SK-N-SH (cell line): ENCODE data around the gene ZNF700. TPM values are rescaled to one million over a fixed set of nuclear protein-coding genes. Genes with fewer than 3 reads are reported as not detected.
"Not testable (repeated sequence)": the region's sequence is repeated elsewhere in the genome, so short reads cannot be mapped to it uniquely, and the experiment has no call there.

Experiments
- CTCF ChIA-PET: fragments of 300-600, 350-600 bp; formaldehyde crosslinking; extraction: SDS; loops from one replicate; lab custom pipeline; 2021; lab: Yijun Ruan, JAX
- POLR2A ChIA-PET: fragments of 350-600 bp; sonication (Branson Sonifier 250); formaldehyde crosslinking; extraction: SDS; loops from one replicate; lab custom pipeline; 2020; ENCODE audit warnings: antibody characterized with exemption, inconsistent platforms; lab: Yijun Ruan, JAX
- DNase-seq: peaks from one replicate; pipeline ENCODE4 v3.0.0; 2012
- H2AFZ ChIP-seq: fragments of 200-600 bp; sonication (generic); 2 replicates; pipeline ENCODE4 v1.8.1; 2016; ENCODE audit warnings: antibody characterized with exemption, mild to moderate bottlenecking, low read depth
- H3F3A ChIP-seq: fragments of 200-600 bp; sonication (generic); replicated peaks from 2 replicates; pipeline ENCODE3; 2016; ENCODE audit warnings: antibody characterized with exemption, mild to moderate bottlenecking; ENCODE audit not compliant: insufficient read depth
- H3K27ac ChIP-seq, 2 experiments: fragments of 200-500 bp in 1 of 2; fragments of 200-600 bp in 1 of 2; sonication (Bioruptor generic) in 1 of 2; sonication (generic), shearing (Covaris generic) in 1 of 2; 2 replicates each; pipeline versions ENCODE4 v1.5.1 to v1.6.1; 2014 to 2016; ENCODE audit warnings: low read depth in 2 of 2, inconsistent platforms in 1 of 2, low read length in 1 of 2, mild to moderate bottlenecking in 1 of 2, mixed read lengths in 1 of 2
- H3K27me3 ChIP-seq: fragments of 200-600 bp; sonication (generic), shearing (Covaris generic); 2 replicates; pipeline ENCODE4 v1.6.1; 2016; ENCODE audit warnings: mixed run types; ENCODE audit not compliant: insufficient read depth
- H3K36me3 ChIP-seq, 2 experiments: fragments of 200-500 bp in 1 of 2; fragments of 200-600 bp in 1 of 2; sonication (Bioruptor generic) in 1 of 2; sonication (generic) in 1 of 2; replicated peaks in 1 of 2; 2 replicates each; pipeline versions ENCODE3 to v1.5.1; 2014 to 2016; ENCODE audit warnings: low read length in 1 of 2, mild to moderate bottlenecking in 1 of 2; ENCODE audit not compliant: insufficient read depth in 2 of 2, control insufficient read depth in 1 of 2
- H3K4me1 ChIP-seq, 2 experiments: fragments of 200-500 bp in 1 of 2; fragments of 200-600 bp in 1 of 2; sonication (Bioruptor generic) in 1 of 2; sonication (generic), shearing (Covaris generic) in 1 of 2; 2 replicates each; pipeline versions ENCODE4 v1.5.1 to v1.6.1; 2014 to 2016; ENCODE audit warnings: low read depth in 1 of 2, low read length in 1 of 2, mixed run types in 1 of 2; ENCODE audit not compliant: insufficient read depth in 2 of 2, control insufficient read depth in 1 of 2
- H3K4me2 ChIP-seq: fragments of 200-600 bp; sonication (generic), shearing (Covaris generic); 2 replicates; pipeline ENCODE4 v1.6.1; 2017; ENCODE audit warnings: mixed run types
- H3K4me3 ChIP-seq, 2 experiments: fragments of 200-500 bp in 1 of 2; fragments of 200-600 bp in 1 of 2; sonication (Bioruptor generic) in 1 of 2; sonication (generic), shearing (Covaris generic) in 1 of 2; 2 replicates each; pipeline versions ENCODE4 v1.5.1 to v1.8.1; 2014 to 2016; ENCODE audit warnings: low read depth in 2 of 2, inconsistent platforms in 1 of 2, low read length in 1 of 2, mild to moderate bottlenecking in 1 of 2, mixed read lengths in 1 of 2, moderate library complexity in 1 of 2
- H3K79me2 ChIP-seq: fragments of 200-600 bp; sonication (generic); 2 replicates; pipeline ENCODE4 v1.8.1; 2017; ENCODE audit warnings: mild to moderate bottlenecking; ENCODE audit not compliant: insufficient read depth
- H3K9ac ChIP-seq: fragments of 200-600 bp; sonication (generic); 2 replicates; pipeline ENCODE4 v1.6.1; 2017; ENCODE audit warnings: mixed run types
- H3K9me2 ChIP-seq: fragments of 200-600 bp; sonication (generic); 2 replicates; pipeline ENCODE4 v1.6.1; 2017; ENCODE audit warnings: mixed run types
- H3K9me3 ChIP-seq: fragments of 200-600 bp; sonication (generic); 2 replicates; pipeline ENCODE4 v1.6.1; 2017; ENCODE audit warnings: mixed run types, mild to moderate bottlenecking, moderate library complexity
- H4K20me1 ChIP-seq: fragments of 200-600 bp; sonication (generic); 2 replicates; pipeline ENCODE4 v1.6.1; 2017; ENCODE audit warnings: mild to moderate bottlenecking, mixed run types; ENCODE audit not compliant: insufficient read depth
- CHD2 ChIP-seq: fragments of 150-350 bp; IDR thresholded peaks from 2 replicates; pipeline ENCODE4 v1.6.1; 2018; ENCODE audit warnings: low read length; ENCODE audit not compliant: partially characterized antibody
- ELF1 ChIP-seq: IDR thresholded peaks from 2 replicates; pipeline ENCODE4 v1.4.0; 2012
- EZH2phosphoT487 ChIP-seq: fragments of 200-600 bp; sonication (generic); IDR thresholded peaks from 2 replicates; pipeline ENCODE4 v1.6.1; 2017; ENCODE audit warnings: low read depth, mixed run types, mild to moderate bottlenecking, antibody characterized with exemption, moderate library complexity, borderline replicate concordance
- FOXJ3 ChIP-seq: sonication (generic); formaldehyde crosslinking; IDR thresholded peaks from 2 replicates; pipeline ENCODE4 v1.5.1; 2020; ENCODE audit warnings: mild to moderate bottlenecking, missing genetic modification reagents
- FOXM1 ChIP-seq: IDR thresholded peaks from 2 replicates; pipeline ENCODE4 v1.4.0; 2012; ENCODE audit warnings: low read depth, mild to moderate bottlenecking
- GABPA ChIP-seq: IDR thresholded peaks from 2 replicates; pipeline ENCODE4 v1.4.0; 2012; ENCODE audit warnings: low read depth, mild to moderate bottlenecking
- MAX ChIP-seq: IDR thresholded peaks from 2 replicates; pipeline ENCODE4 v1.4.0; 2012; ENCODE audit warnings: low read depth
- MEF2A ChIP-seq: IDR thresholded peaks from 2 replicates; pipeline ENCODE4 v1.4.0; 2012; ENCODE audit warnings: low read depth, borderline replicate concordance
- MXI1 ChIP-seq: IDR thresholded peaks from 2 replicates; pipeline ENCODE4 v1.6.1; 2012; ENCODE audit warnings: mild to moderate bottlenecking, low read depth, low read length, improper control_type of control experiment
- NRF1 ChIP-seq: IDR thresholded peaks from 2 replicates; pipeline ENCODE4 v1.6.1; 2012; ENCODE audit warnings: low read depth, mild to moderate bottlenecking, low read length
- REST ChIP-seq: IDR thresholded peaks from 2 replicates; pipeline ENCODE4 v1.6.1; 2012; ENCODE audit warnings: mild to moderate bottlenecking, low read depth, low read length, moderate library complexity
- SMC3 ChIP-seq: IDR thresholded peaks from 2 replicates; pipeline ENCODE4 v1.6.1; 2012; ENCODE audit warnings: low read depth, low read length, improper control_type of control experiment
- TAF1 ChIP-seq: IDR thresholded peaks from 2 replicates; pipeline ENCODE4 v1.6.1; 2012; ENCODE audit warnings: low read depth, mild to moderate bottlenecking, low read length, moderate library complexity, borderline replicate concordance
- TCF12 ChIP-seq: IDR thresholded peaks from 2 replicates; pipeline ENCODE4 v1.4.0; 2012
- TEAD4 ChIP-seq: IDR thresholded peaks from 2 replicates; pipeline ENCODE4 v1.4.0; 2012; ENCODE audit warnings: mild to moderate bottlenecking, borderline replicate concordance; ENCODE audit not compliant: insufficient read depth
- WGBS: methylation state at CpG from one replicate; pipeline ENCODE4 v1.1.6; 2017; ENCODE audit warnings: low lambda C conversion rate; 5-methylcytosine and 5-hydroxymethylcytosine counted together
- polyA plus RNA-seq, 3 experiments: library from polyadenylated mRNA; depleted of rRNA; stranded (reverse); fragments of >200 nt; gene quantifications; 2 replicates each; pipeline ENCODE4 v1.2.3, GENCODE V29; 2012

Gene ZNF700
- polyA plus RNA-seq, 1 of the 3 experiments (the other 2 are of a cell fraction), result 3.5 TPM

- Histone ChIP-seq H3K27me3 (no peaks in the 10 kb centered on the region), H3K36me3 (peaks cover 5 to 7% of the 10 kb centered on the region in 2 experiments), H3K9ac (no peak overlapping the region), H3K27ac (no peak overlapping the region), H3K4me3 (peak overlapping the region; percentile 88 to 93; a peak in 3 of 4 replicates), H3F3A (peaks cover 8% of the 10 kb centered on the region), H3K9me2 (no peaks in the 10 kb centered on the region), H3K79me2 (peaks cover 42% of the 10 kb centered on the region; the same call in 1 of the 2 replicates), H3K4me1 (no peaks in the 10 kb centered on the region; a peak in 1 of 4 replicates), H3K9me3 (no peaks in the 10 kb centered on the region), H3K4me2 (peak overlapping the region; percentile 93; the same call in 1 of the 2 replicates), H2AFZ (no peak overlapping the region), H4K20me1 (0 out of 2 replicates have a peak, but pooled peaks cover 2% of the 10 kb centered on the region)
- ChIA-PET CTCF (interaction anchor here (0.6 to 8.3 kb wide), 33 partner anchors 8 to 524 kb away, joined by 3 to 123 read pairs (median 5); partner anchors contain the start of genes ZNF20, ZNF491, ZNF700 and ZNF763), POLR2A (interaction anchor here (0.8 to 1.8 kb wide), 4 partner anchors 25 to 191 kb away, joined by 3 to 12 read pairs (median 4); partner anchors contain the start of genes ZNF433 and ZNF763)
- TF ChIP-seq NRF1 (no peak), SMC3 (no peak), FOXM1 (no peak), REST (no peak), MXI1 (no peak), GABPA (no peak), TEAD4 (no peak), TAF1 (no peak), FOXJ3 (CRISPR knock-in tag) (no peak), CHD2 (no peak), ELF1 (no peak), EZH2phosphoT487 (no peak), MEF2A (no peak), MAX (no peak), TCF12 (no peak)
- DNase-seq, result no peak
- WGBS, result 62% methylated on average over 9 of the region's 9 CpGs
These were observed 64.2 kb downstream of the ZNF700 start for GRCh38 chr19:11989112-11989456.

- H3K36me3 ChIP-seq, H3K4me2 ChIP-seq, DNase-seq, POLR2A ChIA-PET, H3K4me1 ChIP-seq, H3K9me2 ChIP-seq, H3K9ac ChIP-seq, H3F3A ChIP-seq, H2AFZ ChIP-seq, H4K20me1 ChIP-seq, H3K27ac ChIP-seq, H3K9me3 ChIP-seq, H3K4me3 ChIP-seq, H3K27me3 ChIP-seq: not testable (repeated sequence)
- CTCF ChIA-PET, result interaction anchor here (1.3 to 8.3 kb wide), 4 partner anchors 30 to 195 kb away, joined by 5 to 123 read pairs (median 13); partner anchors contain the start of gene ZNF763
- H3K79me2 ChIP-seq, result peaks cover 52% of the 10 kb centered on the region; the same call in 1 of the 2 replicates
- WGBS, result 75% methylated on average over 4 of the region's 4 CpGs
These were observed 67.0 kb downstream of the ZNF700 start for GRCh38 chr19:11991921-11992320.
